Parathyroid adenoma (tissue), 2 donors: Measurements from ENCODE around the gene DTX2.
"Not testable (repeated sequence)": the region's sequence is repeated elsewhere in the genome, so short reads cannot be mapped to it uniquely, and the experiment has no call there.

Source experiments
- H2AFZ ChIP-seq: fragments of 300-600 bp; sonication (generic); one replicate; pipeline ENCODE4 v1.7.0; 2017; ENCODE audit warnings: antibody characterized with exemption, mild to moderate bottlenecking
- H3K27ac ChIP-seq: fragments of 300-600 bp; sonication (generic); one replicate; pipeline ENCODE4 v1.7.0; 2017
- H3K27me3 ChIP-seq: fragments of 300-600 bp; sonication (generic); one replicate; pipeline ENCODE4 v1.7.0; 2017; ENCODE audit warnings: low read length; ENCODE audit not compliant: control insufficient read depth, insufficient read depth
- H3K36me3 ChIP-seq: fragments of 300-600 bp; sonication (generic); one replicate; pipeline ENCODE4 v1.7.0; 2017; ENCODE audit warnings: low read length; ENCODE audit not compliant: control insufficient read depth, insufficient read depth
- H3K4me1 ChIP-seq: fragments of 300-600 bp; sonication (generic); one replicate; pipeline ENCODE4 v1.7.0; 2017; ENCODE audit warnings: control low read depth
- H3K4me2 ChIP-seq: fragments of 300-600 bp; sonication (generic); one replicate; pipeline ENCODE4 v1.7.0; 2017; ENCODE audit warnings: low read length
- H3K4me3 ChIP-seq: fragments of 300-600 bp; sonication (generic); one replicate; pipeline ENCODE4 v1.7.0; 2017; ENCODE audit warnings: low read depth, low read length
- H3K79me2 ChIP-seq: fragments of 300-600 bp; sonication (generic); one replicate; pipeline ENCODE4 v1.7.0; 2017; ENCODE audit warnings: control low read depth
- H3K9ac ChIP-seq: fragments of 300-600 bp; sonication (generic); one replicate; pipeline ENCODE4 v1.7.0; 2017; ENCODE audit warnings: mild to moderate bottlenecking
- H3K9me3 ChIP-seq: fragments of 300-600 bp; sonication (generic); one replicate; pipeline ENCODE4 v1.7.0; 2017; ENCODE audit warnings: low read length; ENCODE audit not compliant: control insufficient read depth
- TF ChIP-seq, protein P1 (sequence below): fragments of 300-600 bp; sonication (generic); IDR thresholded peaks from one replicate; pipeline ENCODE4 v1.7.0; 2017; ENCODE audit warnings: antibody characterized with exemption, mild to moderate bottlenecking
- donor health status: primary hyperparathyroidism.

DTX2 gene

DNA sequence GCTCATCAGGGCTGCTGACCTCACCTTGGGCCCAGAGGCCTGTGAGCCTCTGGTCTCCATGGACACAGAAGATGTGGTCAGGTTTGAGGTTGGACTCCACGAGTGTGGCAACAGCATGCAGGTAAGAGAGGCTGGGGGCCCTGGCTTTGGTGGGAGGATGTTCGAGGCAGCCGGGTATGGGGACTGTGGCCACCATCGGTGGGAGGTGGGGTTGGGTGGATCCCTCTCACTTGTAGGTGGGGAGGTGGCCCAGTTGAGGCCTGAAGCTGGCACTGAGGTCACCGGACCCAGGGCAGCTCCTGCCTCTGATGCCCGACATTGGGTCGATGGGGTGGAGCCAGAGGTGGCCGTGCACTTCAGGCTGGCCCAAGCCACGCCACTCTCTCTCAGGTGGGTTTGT, 36.4 kb upstream of the DTX2 start:
- TF ChIP-seq, protein P1, sequence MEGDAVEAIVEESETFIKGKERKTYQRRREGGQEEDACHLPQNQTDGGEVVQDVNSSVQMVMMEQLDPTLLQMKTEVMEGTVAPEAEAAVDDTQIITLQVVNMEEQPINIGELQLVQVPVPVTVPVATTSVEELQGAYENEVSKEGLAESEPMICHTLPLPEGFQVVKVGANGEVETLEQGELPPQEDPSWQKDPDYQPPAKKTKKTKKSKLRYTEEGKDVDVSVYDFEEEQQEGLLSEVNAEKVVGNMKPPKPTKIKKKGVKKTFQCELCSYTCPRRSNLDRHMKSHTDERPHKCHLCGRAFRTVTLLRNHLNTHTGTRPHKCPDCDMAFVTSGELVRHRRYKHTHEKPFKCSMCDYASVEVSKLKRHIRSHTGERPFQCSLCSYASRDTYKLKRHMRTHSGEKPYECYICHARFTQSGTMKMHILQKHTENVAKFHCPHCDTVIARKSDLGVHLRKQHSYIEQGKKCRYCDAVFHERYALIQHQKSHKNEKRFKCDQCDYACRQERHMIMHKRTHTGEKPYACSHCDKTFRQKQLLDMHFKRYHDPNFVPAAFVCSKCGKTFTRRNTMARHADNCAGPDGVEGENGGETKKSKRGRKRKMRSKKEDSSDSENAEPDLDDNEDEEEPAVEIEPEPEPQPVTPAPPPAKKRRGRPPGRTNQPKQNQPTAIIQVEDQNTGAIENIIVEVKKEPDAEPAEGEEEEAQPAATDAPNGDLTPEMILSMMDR = no peak
- H2AFZ ChIP-seq = no peak overlapping the region
- no peaks in the 10 kb centered on the region for H3K27me3 ChIP-seq
- H3K4me2 ChIP-seq = no peak overlapping the region
- H3K27ac ChIP-seq = no peak overlapping the region
- no peaks in the 10 kb centered on the region for H3K79me2 ChIP-seq
- H3K36me3 ChIP-seq = no peaks in the 10 kb centered on the region
- no peaks in the 10 kb centered on the region for H3K4me1 ChIP-seq
- no peak overlapping the region for H3K9ac ChIP-seq
- no peak overlapping the region for H3K4me3 ChIP-seq
- H3K9me3 ChIP-seq = no peaks in the 10 kb centered on the region

DNA sequence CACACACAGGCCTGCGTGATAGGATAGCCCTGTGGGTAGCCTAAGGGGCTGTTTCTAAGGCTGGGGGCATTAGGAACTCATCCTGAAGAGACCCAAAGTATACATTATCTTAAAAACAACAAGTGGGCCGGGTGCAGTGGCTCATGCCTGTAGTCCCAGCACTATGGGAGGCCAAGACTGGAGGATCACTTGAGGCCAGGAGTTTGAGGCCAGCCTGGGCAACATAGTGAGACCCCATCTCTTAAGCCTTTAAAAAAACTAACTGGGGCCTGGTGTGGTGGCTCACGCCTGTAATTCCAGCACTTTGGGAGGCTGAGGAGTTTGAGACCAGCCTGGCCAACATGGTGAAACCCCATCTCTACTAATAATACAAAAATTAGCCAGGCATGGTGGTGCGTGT, 36.0 kb upstream of the DTX2 start:
- H3K27me3 ChIP-seq, H3K4me2 ChIP-seq, H3K4me3 ChIP-seq, H3K4me1 ChIP-seq, H3K9me3 ChIP-seq, H3K27ac ChIP-seq, H3K36me3 ChIP-seq, H3K79me2 ChIP-seq, H3K9ac ChIP-seq, H2AFZ ChIP-seq: not testable (repeated sequence)

DNA sequence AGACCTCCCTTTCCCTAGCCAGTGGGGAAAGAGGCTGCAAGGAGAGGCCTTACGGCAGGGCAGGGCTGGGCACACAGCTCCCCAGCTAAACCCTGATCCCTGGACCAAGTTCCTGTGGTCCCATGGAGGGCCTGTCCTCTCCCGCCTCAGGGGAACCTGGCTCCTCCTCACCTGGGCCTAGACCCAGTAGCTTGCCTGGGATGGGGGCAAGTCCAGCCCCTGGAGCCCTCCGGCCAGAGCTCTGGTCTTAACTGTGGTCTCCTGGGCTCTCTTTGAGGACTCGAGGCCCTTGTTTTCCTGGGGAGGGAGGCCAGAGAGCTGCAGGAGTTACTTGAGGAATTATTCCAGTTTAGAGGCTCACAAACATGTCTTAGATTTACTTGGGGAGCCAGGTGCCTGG, 35.3 kb upstream of the DTX2 start:
- no peak overlapping the region for H3K27ac ChIP-seq
- H3K36me3 ChIP-seq = no peaks in the 10 kb centered on the region
- no peak overlapping the region for H3K4me3 ChIP-seq
- no peaks in the 10 kb centered on the region for H3K9me3 ChIP-seq
- H2AFZ ChIP-seq = no peak overlapping the region
- H3K9ac ChIP-seq = no peak overlapping the region
- H3K79me2 ChIP-seq = no peaks in the 10 kb centered on the region
- H3K27me3 ChIP-seq = no peaks in the 10 kb centered on the region
- H3K4me2 ChIP-seq = no peak overlapping the region
- no peaks in the 10 kb centered on the region for H3K4me1 ChIP-seq
- TF ChIP-seq, protein P1 = no peak

DNA sequence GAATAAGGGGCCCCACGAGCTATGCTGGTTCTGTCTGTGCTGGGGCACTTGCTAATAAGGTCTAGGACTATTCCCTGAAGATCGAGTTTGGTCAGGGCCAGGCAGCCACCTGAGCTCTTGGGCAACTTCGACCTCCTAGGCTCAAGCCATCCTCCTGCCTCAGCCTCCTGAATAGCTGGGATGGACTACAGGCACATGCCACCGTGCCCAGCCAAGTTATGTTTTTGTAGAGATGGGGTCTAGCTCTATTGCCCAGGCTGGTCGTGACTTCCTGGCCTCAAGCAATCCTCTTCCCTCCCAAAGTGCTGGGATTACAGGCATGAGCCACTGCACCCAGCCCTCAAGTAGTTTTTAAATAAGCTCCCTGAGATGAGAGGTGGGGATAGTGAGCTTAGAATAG, 33.9 kb upstream of the DTX2 start:
- H3K9ac ChIP-seq = no peak overlapping the region
- H3K27ac ChIP-seq = no peak overlapping the region
- no peaks in the 10 kb centered on the region for H3K27me3 ChIP-seq
- no peaks in the 10 kb centered on the region for H3K36me3 ChIP-seq
- H3K9me3 ChIP-seq = no peaks in the 10 kb centered on the region
- H2AFZ ChIP-seq = no peak overlapping the region
- H3K4me1 ChIP-seq = no peaks in the 10 kb centered on the region
- TF ChIP-seq, protein P1 = no peak
- no peak overlapping the region for H3K4me3 ChIP-seq
- no peaks in the 10 kb centered on the region for H3K79me2 ChIP-seq
- H3K4me2 ChIP-seq = no peak overlapping the region

DNA sequence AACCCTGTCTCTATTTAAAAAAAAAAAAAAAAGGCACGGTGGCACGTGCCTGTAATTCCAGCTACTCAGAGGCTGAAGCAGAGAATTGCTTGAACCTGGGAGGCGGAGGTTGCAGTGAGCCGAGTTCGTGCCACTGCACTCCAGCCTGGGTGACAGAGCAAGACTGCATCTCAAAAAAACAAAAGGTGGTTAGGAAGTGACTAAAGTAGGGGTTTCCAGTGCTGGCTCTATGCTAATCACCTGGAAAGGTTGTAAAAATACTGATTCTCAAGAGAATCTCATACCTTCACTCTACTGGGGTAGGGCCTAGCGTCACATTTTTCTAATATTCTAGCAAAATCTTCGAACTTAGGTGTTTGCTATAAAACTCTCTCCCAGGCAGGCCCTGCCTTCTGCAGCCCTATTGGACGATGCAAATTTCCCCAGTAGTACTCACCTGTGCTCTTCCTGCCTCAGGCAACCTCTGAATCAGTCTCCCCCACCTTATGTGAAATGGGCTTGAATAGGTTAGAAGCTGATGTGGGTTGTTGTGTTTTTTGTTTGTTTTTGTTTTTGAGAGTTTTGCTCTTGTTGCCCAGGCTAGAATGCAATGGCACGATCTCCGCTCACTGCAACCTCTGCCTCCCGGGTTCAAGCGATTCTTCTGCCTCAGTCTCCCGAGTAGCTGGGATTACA, 33.2 kb upstream of the DTX2 start:
- H3K4me1 ChIP-seq = no peaks in the 10 kb centered on the region
- TF ChIP-seq, protein P1 = no peak
- H3K36me3 ChIP-seq = no peaks in the 10 kb centered on the region
- H3K9me3 ChIP-seq = no peaks in the 10 kb centered on the region
- no peak overlapping the region for H2AFZ ChIP-seq
- no peak overlapping the region for H3K4me2 ChIP-seq
- H3K9ac ChIP-seq = no peak overlapping the region
- no peaks in the 10 kb centered on the region for H3K27me3 ChIP-seq
- H3K4me3 ChIP-seq = no peak overlapping the region
- no peak overlapping the region for H3K27ac ChIP-seq
- no peaks in the 10 kb centered on the region for H3K79me2 ChIP-seq
